ENCODE measurements around the gene RPL22.

The RPL22 gene

GRCh38 chr1:6166655-6167390, 32.6 kb downstream of the RPL22 start:
- Mint-ChIP-seq H3K36me3 (no peaks in the 10 kb centered on the region), H3K9me3 (no peaks in the 10 kb centered on the region), H3K4me3 (no peak overlapping the region), H3K27me3 (peaks cover 21 to 28% of the 10 kb centered on the region in 2 donors), H3K4me1 (no peaks in the 10 kb centered on the region), H3K27ac (no peak overlapping the region)
- no peak for ATAC-seq (replicated peaks)
- no peak for DNase-seq

- peaks cover 15 to 27% of the 10 kb centered on the region in 2 donors for H3K27me3 Mint-ChIP-seq
Measured at GRCh38 chr1:6166221-6166620, 33.2 kb downstream of the RPL22 start.

GRCh38 chr1:6165441-6165985, 33.9 kb downstream of the RPL22 start:
- DNase-seq (no peak), ATAC-seq (replicated peaks) (no peak)
- H3K4me3 Mint-ChIP-seq, result no peak overlapping the region
- H3K36me3 Mint-ChIP-seq, result no peaks in the 10 kb centered on the region
- H3K4me1 Mint-ChIP-seq, result no peaks in the 10 kb centered on the region
- no peak overlapping the region for H3K27ac Mint-ChIP-seq
- H3K9me3 Mint-ChIP-seq, result no peaks in the 10 kb centered on the region
- H3K27me3 Mint-ChIP-seq, result peaks cover 20 to 33% of the 10 kb centered on the region in 2 donors

More at GRCh38 chr1:6166221-6166620, 33.2 kb downstream of the RPL22 start:
- H3K4me1 Mint-ChIP-seq, result no peaks in the 10 kb centered on the region
- no peaks in the 10 kb centered on the region for H3K36me3 Mint-ChIP-seq
- no peak overlapping the region for H3K4me3 Mint-ChIP-seq
- ATAC-seq (replicated peaks) (no peak), DNase-seq (no peak)
- no peak overlapping the region for H3K27ac Mint-ChIP-seq
- no peaks in the 10 kb centered on the region for H3K9me3 Mint-ChIP-seq

GRCh38 chr1:6165027-6165426, 34.4 kb downstream of the RPL22 start:
- H3K27me3 Mint-ChIP-seq, result peaks cover 20 to 30% of the 10 kb centered on the region in 2 donors
- no peaks in the 10 kb centered on the region for H3K4me1 Mint-ChIP-seq
- no peak overlapping the region for H3K4me3 Mint-ChIP-seq
- ATAC-seq (replicated peaks), result no peak
- no peak for DNase-seq
- H3K36me3 Mint-ChIP-seq, result no peaks in the 10 kb centered on the region
- H3K9me3 Mint-ChIP-seq, result no peaks in the 10 kb centered on the region
- H3K27ac Mint-ChIP-seq, result no peak overlapping the region

GRCh38 chr1:6163973-6164617, 35.3 kb downstream of the RPL22 start:
- Mint-ChIP-seq H3K27me3 (peaks cover 28 to 30% of the 10 kb centered on the region in 2 donors), H3K36me3 (peaks cover 0 to 4% of the 10 kb centered on the region in 2 donors)

GRCh38 chr1:6163191-6163972, 36.0 kb downstream of the RPL22 start:
- Mint-ChIP-seq H3K36me3 (peaks cover 0 to 5% of the 10 kb centered on the region in 2 donors), H3K9me3 (no peaks in the 10 kb centered on the region), H3K27me3 (peaks cover 29 to 33% of the 10 kb centered on the region in 2 donors), H3K4me1 (no peaks in the 10 kb centered on the region), H3K4me3 (no peak overlapping the region), H3K27ac (no peak overlapping the region)
- DNase-seq (no peak), ATAC-seq (replicated peaks) (no peak)

More at GRCh38 chr1:6163973-6164617, 35.3 kb downstream of the RPL22 start:
- ATAC-seq (replicated peaks) (no peak), DNase-seq (no peak)
- Mint-ChIP-seq H3K4me3 (no peak overlapping the region), H3K9me3 (no peaks in the 10 kb centered on the region), H3K27ac (no peak overlapping the region), H3K4me1 (no peaks in the 10 kb centered on the region)

- ATAC-seq (replicated peaks) (no peak), DNase-seq (no peak)
- Mint-ChIP-seq H3K36me3 (peaks cover 0 to 5% of the 10 kb centered on the region in 2 donors), H3K9me3 (no peaks in the 10 kb centered on the region), H3K27ac (no peak overlapping the region), H3K4me3 (no peak overlapping the region), H3K27me3 (peaks cover 29 to 33% of the 10 kb centered on the region in 2 donors), H3K4me1 (no peaks in the 10 kb centered on the region)
Measured at GRCh38 chr1:6162773-6163172, 36.6 kb downstream of the RPL22 start.

GRCh38 chr1:6162341-6162740, 37.1 kb downstream of the RPL22 start:
- no peak for ATAC-seq (replicated peaks)
- H3K4me3 Mint-ChIP-seq, result no peak overlapping the region
- no peaks in the 10 kb centered on the region for H3K4me1 Mint-ChIP-seq
- no peak overlapping the region for H3K27ac Mint-ChIP-seq
- no peak for DNase-seq
- H3K36me3 Mint-ChIP-seq, result peaks cover 0 to 5% of the 10 kb centered on the region in 2 donors
- H3K27me3 Mint-ChIP-seq, result peaks cover 26 to 33% of the 10 kb centered on the region in 2 donors
- H3K9me3 Mint-ChIP-seq, result no peaks in the 10 kb centered on the region

- H3K36me3 Mint-ChIP-seq, result peaks cover 0 to 5% of the 10 kb centered on the region in 2 donors
- H3K4me3 Mint-ChIP-seq, result no peak overlapping the region
- H3K9me3 Mint-ChIP-seq, result no peaks in the 10 kb centered on the region
- H3K27ac Mint-ChIP-seq, result no peak overlapping the region
- H3K4me1 Mint-ChIP-seq, result no peaks in the 10 kb centered on the region
- no peak for DNase-seq
- no peak for ATAC-seq (replicated peaks)
- peaks cover 15 to 23% of the 10 kb centered on the region in 2 donors for H3K27me3 Mint-ChIP-seq
Measured at GRCh38 chr1:6158181-6158580, 41.2 kb downstream of the RPL22 start.

- peaks cover 15 to 23% of the 10 kb centered on the region in 2 donors for H3K27me3 Mint-ChIP-seq
- H3K4me1 Mint-ChIP-seq, result no peaks in the 10 kb centered on the region
- no peak for ATAC-seq (replicated peaks)
- H3K9me3 Mint-ChIP-seq, result no peaks in the 10 kb centered on the region
- H3K27ac Mint-ChIP-seq, result no peak overlapping the region
- no peak overlapping the region for H3K4me3 Mint-ChIP-seq
- no peak for DNase-seq
- H3K36me3 Mint-ChIP-seq, result peaks cover 0 to 5% of the 10 kb centered on the region in 2 donors
Measured at GRCh38 chr1:6157528-6158174, 41.7 kb downstream of the RPL22 start.

- peaks cover 15 to 23% of the 10 kb centered on the region in 2 donors for H3K27me3 Mint-ChIP-seq
- no peak overlapping the region for H3K4me3 Mint-ChIP-seq
- no peaks in the 10 kb centered on the region for H3K4me1 Mint-ChIP-seq
- DNase-seq, result no peak
- no peak for ATAC-seq (replicated peaks)
- no peak overlapping the region for H3K27ac Mint-ChIP-seq
- no peaks in the 10 kb centered on the region for H3K9me3 Mint-ChIP-seq
- H3K36me3 Mint-ChIP-seq, result peaks cover 0 to 5% of the 10 kb centered on the region in 2 donors
Measured at GRCh38 chr1:6157132-6157527, 42.3 kb downstream of the RPL22 start.

- H3K27ac Mint-ChIP-seq, result no peak overlapping the region
Measured at GRCh38 chr1:6154525-6155319, 44.7 kb downstream of the RPL22 start.

GRCh38 chr1:6152882-6153281, 46.5 kb downstream of the RPL22 start:
- Mint-ChIP-seq H3K36me3 (no peaks in the 10 kb centered on the region), H3K9me3 (no peaks in the 10 kb centered on the region), H3K27me3 (peaks cover 0 to 11% of the 10 kb centered on the region in 2 donors), H3K4me1 (peaks cover 0 to 8% of the 10 kb centered on the region in 2 donors), H3K4me3 (no peak overlapping the region), H3K27ac (no peak overlapping the region)
- ATAC-seq (replicated peaks) (no peak), DNase-seq (no peak)

More at GRCh38 chr1:6154525-6155319, 44.7 kb downstream of the RPL22 start:
- no peak for DNase-seq
- H3K27me3 Mint-ChIP-seq, result peaks cover 7 to 8% of the 10 kb centered on the region in 2 donors
- no peaks in the 10 kb centered on the region for H3K4me1 Mint-ChIP-seq
- no peaks in the 10 kb centered on the region for H3K9me3 Mint-ChIP-seq
- H3K4me3 Mint-ChIP-seq, result no peak overlapping the region
- peaks cover 0 to 5% of the 10 kb centered on the region in 2 donors for H3K36me3 Mint-ChIP-seq
- no peak for ATAC-seq (replicated peaks)

Measured in stimulated activated naive B cell treated with anti-CD40 and anti-IgM and Interleukin-4, amounts not matched to agents 10 μg/mL and 1 μg/mL and 100 μg/mL, for 72 hours (primary cell).